ENCODE measurements around the gene TRIM63. TPM values are rescaled to one million over a fixed set of nuclear protein-coding genes. Genes with fewer than 3 reads are reported as not detected.

TRIM63 gene
- polyA plus RNA-seq, 2 of the 4 experiments (the other 2 are of a cell fraction) = not detected

DNA sequence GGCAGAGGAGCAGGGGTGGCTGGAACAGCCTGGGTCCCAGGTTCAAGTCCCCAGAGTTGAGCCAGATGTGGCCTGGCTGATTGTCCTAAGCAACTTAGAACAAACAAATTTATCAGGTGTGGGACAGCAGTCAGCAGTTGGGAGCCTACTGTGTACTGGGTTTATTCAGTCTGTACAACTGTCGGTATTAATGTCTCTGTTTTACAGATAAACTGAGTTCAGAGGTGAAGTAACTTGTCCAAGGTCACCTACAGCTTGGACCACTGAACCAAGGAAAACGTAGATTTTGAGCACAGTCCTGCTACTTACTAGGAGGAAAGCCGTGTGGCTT is 14.6 kb upstream of the TRIM63 start:
- ChIA-PET CTCF (no interaction called here), POLR2A (no interaction called here)
- FAIRE-seq (no peak), ATAC-seq (no peak), DNase-seq (ENCODE audit: low read depth in 1 of 2, low spot score in 1 of 2) (no peak)
- Histone ChIP-seq H3K4me1 (peaks cover 20% of the 10 kb centered on the region), H3K4me2 (no peak overlapping the region), H3K4me3 (no peak overlapping the region), H3K9me3 (no peaks in the 10 kb centered on the region), H3K27ac (no peak overlapping the region)
- 39% methylated on average over 3 of the region's 3 CpGs for WGBS (ENCODE audit: missing lambda C conversion rate)
- TF ChIP-seq HEYL (CRISPR knock-in tag; IDR thresholded peaks at IDR 0.05) (no peak), HOXB5 (CRISPR knock-in tag; IDR thresholded peaks at IDR 0.05) (no peak), RNF2 (IDR thresholded peaks at IDR 0.05; ENCODE audit: borderline replicate concordance, low read depth) (no peak)
- TF ChIP-seq, protein P1, sequence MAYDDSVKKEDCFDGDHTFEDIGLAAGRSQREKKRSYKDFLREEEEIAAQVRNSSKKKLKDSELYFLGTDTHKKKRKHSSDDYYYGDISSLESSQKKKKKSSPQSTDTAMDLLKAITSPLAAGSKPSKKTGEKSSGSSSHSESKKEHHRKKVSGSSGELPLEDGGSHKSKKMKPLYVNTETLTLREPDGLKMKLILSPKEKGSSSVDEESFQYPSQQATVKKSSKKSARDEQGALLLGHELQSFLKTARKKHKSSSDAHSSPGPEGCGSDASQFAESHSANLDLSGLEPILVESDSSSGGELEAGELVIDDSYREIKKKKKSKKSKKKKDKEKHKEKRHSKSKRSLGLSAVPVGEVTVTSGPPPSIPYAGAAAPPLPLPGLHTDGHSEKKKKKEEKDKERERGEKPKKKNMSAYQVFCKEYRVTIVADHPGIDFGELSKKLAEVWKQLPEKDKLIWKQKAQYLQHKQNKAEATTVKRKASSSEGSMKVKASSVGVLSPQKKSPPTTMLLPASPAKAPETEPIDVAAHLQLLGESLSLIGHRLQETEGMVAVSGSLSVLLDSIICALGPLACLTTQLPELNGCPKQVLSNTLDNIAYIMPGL (CRISPR knock-in tag; IDR thresholded peaks at IDR 0.05; ENCODE audit: borderline replicate concordance) = no peak

DNA sequence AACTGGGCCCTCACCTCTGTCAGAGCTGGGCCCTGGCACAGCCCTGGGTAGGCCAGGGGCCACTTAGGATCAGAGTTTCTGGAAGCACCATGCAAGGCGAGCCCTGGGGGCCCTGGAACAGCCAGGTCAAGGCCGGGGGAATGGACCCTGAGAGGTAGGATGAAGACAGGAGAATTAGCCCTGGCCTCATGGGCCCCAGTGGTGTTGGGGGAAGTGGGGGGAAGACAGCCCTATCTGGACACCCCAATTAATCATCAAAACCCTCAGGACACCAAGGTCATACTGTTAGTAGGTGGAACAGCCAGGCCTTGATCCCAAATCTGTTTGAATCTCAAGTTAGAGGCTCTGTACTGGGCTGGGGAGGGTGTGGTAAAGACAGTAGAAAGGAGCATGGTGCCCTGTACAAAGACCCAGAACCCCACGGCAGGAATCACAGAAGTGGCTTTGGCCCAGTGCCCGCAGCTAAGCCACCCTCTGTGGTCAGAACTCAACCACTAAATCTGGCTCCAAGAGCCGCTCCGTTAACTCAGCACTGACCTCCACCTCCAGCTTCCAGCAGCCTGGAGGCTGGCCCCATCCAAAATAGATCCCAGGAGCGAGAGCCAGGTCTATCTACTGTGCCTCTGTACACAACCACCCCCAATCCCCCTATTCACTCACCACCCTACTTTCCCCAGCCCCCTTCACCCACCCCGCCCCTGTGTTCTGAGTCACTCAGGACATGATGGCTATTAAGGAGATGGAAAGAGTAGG is 14.0 kb upstream of the TRIM63 start:
- Histone ChIP-seq H3K4me3 (no peak overlapping the region), H3K4me2 (no peak overlapping the region), H3K27ac (no peak overlapping the region), H3K9me3 (no peaks in the 10 kb centered on the region), H3K4me1 (peaks cover 20% of the 10 kb centered on the region)
- TF ChIP-seq, protein P2, sequence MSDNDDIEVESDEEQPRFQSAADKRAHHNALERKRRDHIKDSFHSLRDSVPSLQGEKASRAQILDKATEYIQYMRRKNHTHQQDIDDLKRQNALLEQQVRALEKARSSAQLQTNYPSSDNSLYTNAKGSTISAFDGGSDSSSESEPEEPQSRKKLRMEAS (IDR thresholded peaks at IDR 0.05) = no peak
- TF ChIP-seq CEBPB (IDR thresholded peaks at IDR 0.05) (no peak), FOXS1 (CRISPR knock-in tag; IDR thresholded peaks at IDR 0.05) (no peak), PHF8 (IDR thresholded peaks at IDR 0.05; ENCODE audit: borderline replicate concordance, low read depth) (no peak), RFX5 (IDR thresholded peaks at IDR 0.05) (no peak), JUN (IDR thresholded peaks at IDR 0.05) (no peak), RARB (CRISPR knock-in tag; IDR thresholded peaks at IDR 0.05) (no peak), CBX8 (IDR thresholded peaks at IDR 0.05) (no peak), EHMT2 (IDR thresholded peaks at IDR 0.05; ENCODE audit: low read depth) (no peak), KDM5A (IDR thresholded peaks at IDR 0.05) (no peak), MAFK (IDR thresholded peaks at IDR 0.05; ENCODE audit: partially characterized antibody) (no peak), SREBF2 (IDR thresholded peaks at IDR 0.05) (no peak), ZFP36 (IDR thresholded peaks at IDR 0.05; ENCODE audit: borderline replicate concordance, partially characterized antibody) (no peak), TFCP2L1 (CRISPR knock-in tag; IDR thresholded peaks at IDR 0.05) (no peak), HOXB13 (CRISPR knock-in tag; IDR thresholded peaks at IDR 0.05; ENCODE audit: low read depth) (no peak), FOSL2 (IDR thresholded peaks at IDR 0.05) (no peak), FOSL2 (CRISPR knock-in tag; IDR thresholded peaks at IDR 0.05) (no peak), ZNF302 (CRISPR knock-in tag; IDR thresholded peaks at IDR 0.05) (no peak), HEYL (CRISPR knock-in tag; IDR thresholded peaks at IDR 0.05) (no peak)
- TF ChIP-seq, protein P3, sequence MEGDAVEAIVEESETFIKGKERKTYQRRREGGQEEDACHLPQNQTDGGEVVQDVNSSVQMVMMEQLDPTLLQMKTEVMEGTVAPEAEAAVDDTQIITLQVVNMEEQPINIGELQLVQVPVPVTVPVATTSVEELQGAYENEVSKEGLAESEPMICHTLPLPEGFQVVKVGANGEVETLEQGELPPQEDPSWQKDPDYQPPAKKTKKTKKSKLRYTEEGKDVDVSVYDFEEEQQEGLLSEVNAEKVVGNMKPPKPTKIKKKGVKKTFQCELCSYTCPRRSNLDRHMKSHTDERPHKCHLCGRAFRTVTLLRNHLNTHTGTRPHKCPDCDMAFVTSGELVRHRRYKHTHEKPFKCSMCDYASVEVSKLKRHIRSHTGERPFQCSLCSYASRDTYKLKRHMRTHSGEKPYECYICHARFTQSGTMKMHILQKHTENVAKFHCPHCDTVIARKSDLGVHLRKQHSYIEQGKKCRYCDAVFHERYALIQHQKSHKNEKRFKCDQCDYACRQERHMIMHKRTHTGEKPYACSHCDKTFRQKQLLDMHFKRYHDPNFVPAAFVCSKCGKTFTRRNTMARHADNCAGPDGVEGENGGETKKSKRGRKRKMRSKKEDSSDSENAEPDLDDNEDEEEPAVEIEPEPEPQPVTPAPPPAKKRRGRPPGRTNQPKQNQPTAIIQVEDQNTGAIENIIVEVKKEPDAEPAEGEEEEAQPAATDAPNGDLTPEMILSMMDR (IDR thresholded peaks at IDR 0.05) = no peak
- TF ChIP-seq, protein P4, sequence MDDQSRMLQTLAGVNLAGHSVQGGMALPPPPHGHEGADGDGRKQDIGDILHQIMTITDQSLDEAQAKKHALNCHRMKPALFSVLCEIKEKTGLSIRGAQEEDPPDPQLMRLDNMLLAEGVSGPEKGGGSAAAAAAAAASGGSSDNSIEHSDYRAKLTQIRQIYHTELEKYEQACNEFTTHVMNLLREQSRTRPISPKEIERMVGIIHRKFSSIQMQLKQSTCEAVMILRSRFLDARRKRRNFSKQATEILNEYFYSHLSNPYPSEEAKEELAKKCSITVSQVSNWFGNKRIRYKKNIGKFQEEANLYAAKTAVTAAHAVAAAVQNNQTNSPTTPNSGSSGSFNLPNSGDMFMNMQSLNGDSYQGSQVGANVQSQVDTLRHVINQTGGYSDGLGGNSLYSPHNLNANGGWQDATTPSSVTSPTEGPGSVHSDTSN (IDR thresholded peaks at IDR 0.05) = no peak
- DNase-seq (ENCODE audit: low read depth in 1 of 2, low spot score in 1 of 2) (no peak), ATAC-seq (no peak), FAIRE-seq (no peak)
- 85% methylated on average over 7 of the region's 8 CpGs for WGBS (ENCODE audit: missing lambda C conversion rate)
- CTCF ChIA-PET = no interaction called here
- POLR2A ChIA-PET = no interaction called here
